ENCODE measurements around the gene IRGC.

The IRGC gene

DNA sequence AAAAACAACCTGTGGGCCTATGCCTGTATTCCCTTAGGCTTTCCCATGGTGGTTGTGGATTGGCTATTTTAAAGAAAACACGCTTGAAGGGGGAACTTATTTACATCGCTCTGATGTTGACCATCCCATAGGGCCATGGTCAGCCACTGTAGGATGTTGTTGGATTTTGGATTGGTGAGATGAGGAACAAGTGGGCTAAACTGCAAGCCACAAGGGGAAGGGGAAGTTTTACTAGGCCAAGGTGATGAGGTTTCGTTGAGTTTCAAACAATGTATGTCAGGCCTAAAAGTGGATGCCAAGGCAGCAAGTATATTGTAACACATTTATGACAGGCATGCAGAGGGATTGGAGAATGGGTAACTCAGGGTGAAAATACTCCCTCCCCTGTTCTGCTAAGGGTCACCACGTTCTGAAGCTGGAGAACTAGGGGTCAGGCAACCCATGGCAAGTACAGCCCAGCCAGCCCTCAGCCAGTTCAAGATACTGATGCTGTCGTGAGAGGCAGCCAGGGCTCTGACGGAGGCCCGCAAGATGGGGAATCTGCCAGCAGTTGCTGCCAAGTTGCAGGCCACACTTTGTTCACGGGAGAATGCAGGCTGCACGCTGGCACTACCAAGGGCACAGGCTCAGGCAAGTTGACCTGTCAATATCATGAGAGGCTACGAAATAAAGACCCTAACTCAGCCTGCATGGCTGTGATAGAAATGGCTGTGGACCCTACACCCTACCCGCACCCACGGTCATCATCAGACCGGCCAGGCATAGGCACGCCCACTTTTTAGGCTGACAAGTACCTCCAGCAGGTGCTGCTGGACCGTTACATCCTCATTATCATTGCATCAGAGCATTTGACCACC is 11.1 kb downstream of the IRGC start:
- DNase-seq: no peak

DNA sequence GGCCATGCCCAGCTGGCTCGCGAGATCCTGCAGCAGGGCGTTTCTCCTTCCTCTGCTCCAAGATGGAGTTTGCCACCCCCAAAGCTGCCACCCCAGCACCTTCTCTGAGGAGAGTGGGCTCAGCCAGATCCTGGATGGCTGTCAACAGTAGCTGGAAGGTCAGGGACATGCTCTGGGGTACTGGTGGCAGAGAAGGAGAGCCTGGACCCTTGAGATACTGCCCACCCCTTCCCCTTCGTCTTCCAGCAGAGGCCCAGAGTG is 11.6 kb downstream of the IRGC start:
- DNase-seq: no peak

DNA sequence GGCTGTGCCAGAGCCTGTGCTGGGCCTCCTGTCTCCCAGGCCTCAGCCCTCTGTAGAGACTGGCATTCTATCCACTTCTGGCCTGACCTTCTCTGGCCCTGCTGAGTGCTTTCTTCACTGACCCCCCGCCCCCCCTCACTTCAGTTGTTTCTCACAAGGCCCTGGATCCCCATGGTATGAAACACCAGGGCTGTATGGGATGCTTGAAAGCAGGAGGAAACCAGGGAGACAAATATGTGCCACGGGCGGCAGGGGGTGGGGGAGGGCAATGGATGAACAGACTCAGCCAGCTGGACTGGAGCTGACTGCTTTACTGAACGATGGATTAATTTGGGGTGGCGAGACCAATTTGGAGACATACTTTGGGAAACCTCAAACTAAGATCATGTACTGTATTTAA is 14.0 kb downstream of the IRGC start:
- DNase-seq: no peak

DNA sequence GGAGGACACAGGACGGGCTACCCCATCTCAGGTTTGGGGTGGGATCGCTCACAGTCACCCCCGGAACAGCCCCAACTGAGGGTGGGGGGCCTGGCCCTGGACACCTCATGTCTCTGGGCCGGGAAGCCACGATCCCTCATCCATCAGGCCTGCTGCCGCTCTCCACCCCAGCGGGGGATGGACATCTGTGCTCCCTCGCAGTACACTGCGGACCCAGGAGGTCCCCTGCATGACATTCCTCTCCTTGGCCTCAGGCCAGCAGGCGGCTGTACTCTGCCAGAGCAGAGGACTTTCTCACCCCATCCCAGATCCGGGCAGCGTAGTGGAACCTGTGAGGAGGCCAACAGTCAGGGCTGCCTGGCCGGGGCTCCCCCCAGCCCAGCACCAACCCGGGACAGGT is 15.5 kb downstream of the IRGC start:
- DNase-seq: no peak

DNA sequence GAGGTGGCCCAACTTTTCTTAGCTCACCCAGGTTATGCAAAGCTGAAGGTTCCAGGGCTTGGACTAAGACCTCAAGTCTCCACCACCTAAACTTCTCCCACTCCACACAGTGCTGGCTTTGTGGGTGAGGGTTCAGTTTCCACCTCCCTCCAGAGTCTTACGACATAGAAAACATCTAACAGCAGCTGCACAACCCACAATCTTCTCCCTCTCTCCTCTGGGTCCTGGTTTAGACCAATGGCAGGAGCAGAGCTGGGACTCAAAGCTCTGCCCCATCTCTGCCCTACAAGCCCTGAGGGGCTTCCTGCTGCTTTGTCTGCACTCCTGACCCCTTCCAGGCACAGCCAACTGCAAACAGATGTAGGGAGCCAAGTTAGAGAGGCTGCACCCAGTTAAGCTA is 16.0 kb downstream of the IRGC start:
- DNase-seq: no peak

DNA sequence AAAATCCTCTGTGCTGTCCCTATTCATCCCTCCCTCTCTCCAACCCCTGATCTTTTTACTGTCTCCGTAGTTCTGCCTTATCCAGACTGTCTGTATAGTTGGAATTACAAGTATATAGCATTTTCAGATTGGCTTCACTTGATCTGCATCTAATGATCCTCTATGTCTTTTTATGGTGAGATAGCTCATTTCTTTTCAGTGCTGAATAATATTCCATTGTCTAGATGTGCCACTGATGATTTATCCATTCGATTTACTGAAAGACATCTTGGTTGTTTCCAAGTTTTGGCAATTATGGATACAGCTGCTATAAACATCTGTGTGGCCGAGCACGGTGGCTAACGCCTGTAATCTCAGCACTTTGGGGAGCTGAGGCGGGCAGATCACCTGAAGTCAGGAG is 19.1 kb downstream of the IRGC start:
- DNase-seq: no peak

DNA sequence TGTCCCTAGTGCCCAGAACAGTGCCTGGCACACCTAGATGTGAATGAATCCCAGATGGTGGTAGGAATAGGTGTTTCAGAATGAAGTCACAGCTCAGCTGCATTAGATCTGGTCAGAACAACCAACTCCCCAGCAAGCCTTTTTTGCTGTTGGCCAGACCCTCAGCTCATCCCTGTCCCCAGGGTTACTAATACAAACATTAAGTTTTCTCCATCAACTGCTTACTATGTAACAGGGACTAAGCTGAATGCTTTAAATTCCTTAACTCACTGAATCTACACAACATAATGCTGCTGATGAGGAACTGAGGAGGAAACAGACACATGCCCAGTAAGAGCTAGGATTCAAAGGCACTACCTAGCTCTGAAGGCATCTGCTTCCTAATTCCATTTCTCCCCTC is 20.1 kb downstream of the IRGC start:
- no peak for DNase-seq

DNA sequence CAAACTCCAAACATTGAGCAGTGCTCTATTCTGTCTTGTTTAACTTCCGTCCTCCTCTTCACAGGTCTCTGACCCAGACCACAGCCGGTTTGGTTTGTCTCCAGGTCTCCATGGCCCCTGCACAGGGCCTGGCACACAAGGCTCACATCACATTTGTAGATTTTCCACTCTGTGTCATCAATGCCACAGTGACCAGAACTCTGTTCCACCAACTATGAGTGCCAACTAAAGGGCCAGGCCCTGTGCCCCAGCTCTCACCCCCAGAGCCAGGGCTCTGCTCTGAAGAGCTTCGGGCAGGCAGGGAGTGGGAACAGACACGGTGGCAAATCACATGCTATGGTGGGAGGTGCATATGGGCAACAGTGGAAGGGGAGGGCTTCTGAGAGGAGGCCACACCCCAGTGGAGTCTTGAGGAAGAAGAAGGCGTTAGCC is 22.9 kb downstream of the IRGC start:
- DNase-seq: no peak

DNA sequence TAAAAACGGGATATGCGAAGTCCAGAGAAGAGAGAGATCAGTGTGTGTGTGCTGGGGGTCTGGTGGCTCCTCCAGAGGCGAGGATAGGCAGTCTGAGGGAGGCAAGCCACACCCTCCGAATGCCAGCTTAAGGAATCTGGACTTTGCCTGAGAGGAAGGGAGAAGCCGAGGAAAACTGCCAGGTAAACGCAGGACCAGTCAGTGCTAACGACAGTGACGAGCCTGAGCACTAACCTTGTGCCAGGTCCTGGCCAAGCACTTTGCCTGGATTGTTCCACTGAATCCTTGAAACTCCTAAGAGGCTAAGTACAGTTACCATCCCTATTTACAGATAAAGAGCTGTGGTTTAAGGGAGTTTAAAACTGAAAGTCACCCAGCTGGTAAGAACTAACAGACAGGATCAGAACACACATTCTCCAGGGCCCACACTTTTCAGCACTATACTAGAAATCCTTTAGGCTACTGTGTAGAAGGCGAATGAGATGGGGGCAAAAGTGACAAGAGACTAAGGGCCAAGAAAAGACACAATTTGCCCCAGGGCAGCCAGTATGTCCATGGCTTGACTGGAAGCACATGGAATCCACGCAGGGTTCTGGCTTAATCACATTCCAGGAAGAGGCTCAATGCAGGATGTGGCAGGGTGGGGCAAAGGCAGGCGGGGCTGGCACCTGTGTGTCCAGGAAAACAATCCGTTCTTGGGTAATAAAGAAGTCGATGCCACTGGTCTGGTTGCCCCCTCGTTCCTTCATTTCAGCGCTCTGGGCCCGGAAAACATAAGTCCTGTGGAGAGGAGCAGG is 23.8 kb downstream of the IRGC start:
- DNase-seq: no peak

DNA sequence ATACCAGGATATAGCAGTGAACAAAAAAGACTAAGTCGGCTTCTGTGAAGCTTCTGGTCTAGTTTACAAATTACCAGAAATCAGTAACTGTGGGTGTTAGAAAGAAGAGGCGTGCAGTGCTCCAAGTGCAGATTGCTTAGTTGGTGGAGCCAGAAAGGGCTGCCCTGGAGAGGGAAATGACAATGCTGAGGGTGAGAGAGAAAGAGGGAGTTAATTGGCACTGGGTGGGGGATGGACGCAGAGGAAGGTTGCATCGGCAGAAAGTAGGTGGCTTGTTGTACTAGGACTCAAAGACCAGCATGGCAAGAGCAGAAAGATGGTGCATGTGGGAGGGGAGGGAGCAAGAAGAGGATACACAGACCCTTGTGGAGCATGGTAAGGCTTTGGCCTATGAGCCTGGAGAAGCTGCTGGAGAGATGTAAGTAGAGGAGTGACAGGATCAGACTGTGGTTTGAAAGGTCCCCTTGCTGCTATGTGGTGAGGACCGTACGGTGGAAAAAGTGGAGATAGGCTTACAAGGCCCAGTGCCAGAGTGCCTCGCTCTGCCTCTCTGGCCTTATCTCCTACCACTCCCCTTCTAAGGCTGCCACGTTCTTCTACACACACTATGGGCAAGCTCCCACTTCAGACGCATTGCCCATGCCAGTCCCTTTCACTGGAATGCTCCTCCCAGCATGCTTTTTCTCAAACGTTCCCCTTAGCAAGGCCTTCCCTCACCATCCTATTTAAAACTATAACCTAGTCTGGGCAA is 25.4 kb downstream of the IRGC start:
- no peak for DNase-seq

DNA sequence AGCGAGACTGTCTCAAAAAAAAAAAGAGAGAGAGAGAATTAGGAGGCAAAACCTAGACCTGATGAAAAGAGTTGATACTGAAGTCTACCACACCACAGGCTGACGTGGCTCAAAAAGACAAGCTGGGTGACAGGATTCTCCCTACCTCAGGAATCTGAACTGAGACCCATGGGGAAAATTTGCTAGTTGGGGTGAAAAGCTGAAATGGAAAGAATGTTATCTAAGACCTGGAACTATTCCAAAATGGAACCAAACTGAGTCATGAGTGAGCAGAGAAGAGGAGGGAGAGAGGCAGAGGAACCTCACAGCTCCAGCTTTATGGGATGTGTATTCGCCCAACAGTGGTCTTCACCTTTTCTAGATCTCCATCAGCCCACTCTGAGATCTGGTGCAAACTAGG is 27.2 kb downstream of the IRGC start:
- no peak for DNase-seq

DNA sequence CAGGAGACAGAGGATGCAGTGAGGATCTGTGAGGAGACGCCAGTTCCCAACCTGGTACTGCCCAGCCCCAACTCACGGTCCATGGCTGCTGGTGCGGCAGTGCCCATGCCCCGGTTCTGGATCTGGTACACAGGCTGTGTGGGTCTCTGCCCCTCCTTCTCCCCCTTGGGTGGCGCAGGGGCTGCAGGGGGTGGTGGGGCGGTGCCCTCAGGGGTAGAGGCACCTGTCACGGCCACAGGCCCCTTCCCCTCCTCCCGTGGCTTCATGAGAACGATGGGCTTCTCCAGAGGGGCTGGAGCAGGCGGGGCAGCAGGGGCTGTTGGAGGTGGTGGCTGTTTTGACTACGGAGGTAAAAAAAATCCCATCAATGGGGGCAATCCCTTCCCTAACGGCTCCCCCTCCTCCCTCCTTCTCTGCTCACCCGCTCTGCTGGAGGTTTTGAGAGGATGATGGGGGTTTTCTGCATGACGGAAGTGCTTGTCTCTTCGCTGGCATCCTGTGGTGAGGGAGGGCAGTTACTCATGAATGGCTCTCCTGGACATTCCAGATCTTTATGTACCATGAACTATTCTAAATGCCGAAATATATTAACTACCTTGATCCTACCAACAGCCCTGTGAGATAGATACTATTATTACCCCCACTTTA is 31.8 kb downstream of the IRGC start:
- no peak for DNase-seq

DNA sequence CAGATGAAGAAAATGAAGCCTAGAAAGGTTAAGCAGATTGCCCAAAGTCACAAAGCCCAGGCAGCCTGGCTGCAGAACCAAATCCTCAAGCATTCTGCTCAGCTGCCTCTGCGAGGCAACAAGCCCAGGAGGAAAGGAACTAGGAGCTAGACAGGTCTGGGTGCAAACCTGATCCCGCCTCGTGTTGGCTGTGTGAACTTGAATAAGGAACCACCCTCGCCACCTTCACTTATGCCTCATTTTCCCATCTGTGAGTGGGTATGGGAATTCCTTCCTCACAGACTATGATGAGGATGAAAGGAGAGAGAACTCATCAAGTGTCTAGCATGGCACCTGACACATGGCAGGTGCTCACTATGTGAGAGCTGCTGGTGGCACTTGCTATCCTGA is 32.3 kb downstream of the IRGC start:
- no peak for DNase-seq

DNA sequence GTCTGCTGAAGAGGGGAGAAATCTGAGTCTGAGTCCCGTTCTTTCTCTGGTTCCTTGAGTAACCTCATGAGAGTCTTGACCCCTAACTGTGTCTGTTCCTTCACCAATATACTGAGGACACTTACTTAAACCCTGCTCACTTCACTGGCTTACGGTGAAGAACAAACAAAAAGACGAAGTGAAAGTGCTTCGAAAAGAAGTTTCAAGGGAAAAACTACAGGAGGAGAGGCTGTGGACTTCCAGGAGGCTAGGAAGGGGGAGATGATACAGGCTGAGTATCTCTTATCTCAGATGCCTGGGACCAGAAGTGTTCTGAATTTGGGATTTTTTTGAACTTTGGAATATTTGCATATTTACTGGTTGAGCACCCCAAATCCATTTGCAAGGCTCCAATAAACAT is 32.8 kb downstream of the IRGC start:
- no peak for DNase-seq

DNA sequence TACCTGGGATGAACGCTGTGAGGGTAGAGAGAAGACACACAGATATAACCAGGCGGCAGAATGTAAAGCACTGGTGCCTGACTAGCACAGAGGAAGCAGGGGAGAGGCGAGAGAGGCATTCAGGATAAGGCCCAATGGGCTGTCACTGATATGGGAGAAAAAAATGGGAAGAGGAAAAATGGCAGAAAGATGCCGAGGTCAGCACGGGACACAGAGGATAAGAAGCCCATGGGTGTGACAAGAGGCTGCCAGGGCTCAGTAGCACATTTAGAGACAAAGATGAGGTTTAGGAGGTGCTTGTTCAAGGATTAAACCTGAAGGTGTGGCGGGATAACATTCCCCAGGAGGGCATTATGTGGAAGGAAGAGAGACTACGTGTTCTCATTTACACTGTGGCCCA is 33.3 kb downstream of the IRGC start:
- no peak for DNase-seq

DNA sequence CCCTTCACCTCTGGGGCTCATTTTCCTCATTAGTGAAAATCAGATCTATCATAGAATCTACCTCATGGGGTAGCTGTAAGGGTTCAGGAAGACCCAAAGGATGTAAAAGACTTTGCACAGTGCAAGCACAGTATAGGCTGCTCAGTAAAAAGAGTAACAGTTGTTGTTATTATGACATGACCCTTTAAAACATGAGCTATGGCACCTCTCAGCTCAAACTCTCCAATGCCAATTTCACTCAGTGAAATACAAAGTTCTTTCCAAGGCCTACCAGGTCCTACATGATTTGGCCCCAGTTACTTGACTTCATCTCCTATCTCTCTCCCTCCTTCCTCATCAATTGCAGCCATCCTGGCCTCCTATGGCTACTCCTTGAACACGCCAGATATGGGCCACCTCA is 34.0 kb downstream of the IRGC start:
- no peak for DNase-seq

DNA sequence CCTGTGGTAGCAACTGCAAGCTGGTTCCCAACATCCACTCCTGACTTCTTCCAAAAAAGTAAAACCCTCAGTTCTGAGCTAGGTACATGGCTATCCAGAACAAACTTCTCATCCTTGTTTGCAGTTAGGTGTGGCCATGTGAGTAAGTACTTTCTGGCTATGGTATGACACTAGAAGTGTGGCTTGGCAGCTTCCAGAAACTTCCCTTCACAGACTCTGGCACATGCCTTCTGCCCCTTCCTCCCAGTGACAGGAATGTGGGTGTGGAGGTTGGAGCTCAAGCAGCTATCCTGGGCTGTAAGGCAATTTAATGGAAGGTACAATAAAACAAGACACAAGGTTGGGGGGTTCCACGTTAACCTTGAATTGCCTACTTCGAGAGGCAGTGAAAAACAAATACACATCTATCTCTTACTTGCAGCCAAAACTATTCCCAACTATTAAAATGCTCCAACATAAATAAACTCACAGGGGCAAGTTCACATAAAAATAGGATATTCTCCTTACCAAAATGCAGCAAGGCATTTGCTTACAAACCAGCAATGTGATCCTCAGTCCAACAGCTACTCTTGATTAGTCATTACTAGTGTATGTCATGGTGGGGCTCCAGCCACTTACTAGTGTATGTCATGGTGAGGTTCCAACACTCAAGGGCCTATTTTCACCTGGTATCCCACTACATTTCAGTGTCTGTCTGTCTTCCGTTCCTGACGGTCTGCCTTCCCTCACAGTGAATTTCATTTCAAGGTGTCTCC is 35.8 kb downstream of the IRGC start:
- DNase-seq: no peak

DNA sequence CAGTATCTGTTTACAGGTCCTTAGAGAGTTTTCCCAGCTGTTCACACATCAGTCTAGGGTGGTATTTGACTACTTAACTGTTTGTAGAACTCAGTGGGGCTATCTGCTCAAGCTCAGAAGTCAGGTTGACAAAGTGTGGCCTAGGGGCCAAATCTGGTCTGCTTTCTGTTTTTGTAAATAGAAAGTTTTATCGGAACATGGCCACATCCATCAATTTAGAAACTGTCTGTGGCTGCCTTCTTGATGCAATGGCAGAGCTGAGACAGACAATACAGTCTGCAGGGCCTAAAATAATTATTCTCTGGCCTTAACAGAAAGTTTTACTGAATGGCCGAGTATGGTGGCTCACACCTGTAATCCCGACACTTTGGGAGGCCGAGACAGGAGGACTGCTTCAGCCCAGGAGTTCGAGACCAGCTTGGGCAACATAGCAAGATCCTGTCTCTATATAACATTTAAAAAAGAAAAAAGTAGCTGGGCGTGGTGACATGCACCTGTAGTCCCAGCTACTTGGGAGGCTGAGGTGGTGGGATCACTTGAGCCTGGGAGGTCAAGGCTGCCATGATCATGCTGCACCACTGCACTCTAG is 36.5 kb downstream of the IRGC start:
- no peak for DNase-seq

DNA sequence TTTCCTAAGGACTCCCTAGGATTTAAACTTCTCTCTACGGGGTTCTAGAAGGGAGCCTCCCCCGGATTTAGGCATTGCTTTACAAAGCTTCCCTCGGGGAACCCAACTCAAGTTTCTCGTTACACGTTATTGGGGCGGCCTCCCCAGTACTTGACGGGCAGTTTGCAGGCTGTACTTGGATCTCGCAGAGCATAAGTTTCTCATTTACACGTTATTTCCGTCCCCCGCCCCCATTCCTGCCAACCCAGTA is 38.3 kb downstream of the IRGC start:
- no peak for DNase-seq

DNA sequence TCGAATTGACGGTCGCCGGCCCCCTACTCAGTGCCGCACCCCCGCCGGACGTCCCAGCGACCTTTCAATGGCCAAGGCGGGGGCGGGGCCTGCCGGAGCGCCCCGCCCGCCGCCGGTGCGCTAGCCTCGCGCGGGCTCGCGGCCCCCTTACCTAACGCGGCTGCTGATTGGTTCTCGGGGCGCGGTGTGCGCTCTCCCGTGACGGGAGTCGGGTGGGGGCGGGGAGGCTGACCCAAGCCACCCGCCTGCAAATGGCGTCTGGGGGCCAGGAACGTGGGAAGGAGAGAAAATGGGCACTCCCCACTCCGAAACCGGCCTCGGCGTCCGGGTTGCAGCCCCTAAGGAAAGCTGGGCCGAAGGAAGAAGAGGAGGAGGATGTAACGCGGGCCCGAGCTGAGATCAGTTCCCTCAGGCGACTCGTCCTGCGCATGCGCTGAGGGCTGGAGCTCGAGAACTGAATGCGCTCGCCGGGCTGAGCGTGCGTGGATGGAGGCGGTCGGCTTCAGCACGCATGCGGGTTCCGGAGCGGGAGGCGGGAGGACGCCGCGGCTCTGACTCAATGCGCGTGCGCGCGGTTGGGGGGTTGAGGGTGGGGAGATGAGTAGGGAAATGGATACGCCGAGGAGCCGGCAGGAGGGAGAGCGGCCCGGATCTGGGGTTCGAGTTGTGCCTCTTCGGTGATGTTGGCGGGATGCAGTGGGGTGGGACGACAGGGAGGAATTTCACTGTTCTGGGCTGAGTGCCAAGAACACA is 38.8 kb downstream of the IRGC start, which contains the start of gene SMG9:
SMG9 (minus strand) TSS at position 460 of the 753 bp plus-strand sequence. CDS start 4,221 bp downstream, outside the sequence.
- peak; percentile 95 for DNase-seq

DNA sequence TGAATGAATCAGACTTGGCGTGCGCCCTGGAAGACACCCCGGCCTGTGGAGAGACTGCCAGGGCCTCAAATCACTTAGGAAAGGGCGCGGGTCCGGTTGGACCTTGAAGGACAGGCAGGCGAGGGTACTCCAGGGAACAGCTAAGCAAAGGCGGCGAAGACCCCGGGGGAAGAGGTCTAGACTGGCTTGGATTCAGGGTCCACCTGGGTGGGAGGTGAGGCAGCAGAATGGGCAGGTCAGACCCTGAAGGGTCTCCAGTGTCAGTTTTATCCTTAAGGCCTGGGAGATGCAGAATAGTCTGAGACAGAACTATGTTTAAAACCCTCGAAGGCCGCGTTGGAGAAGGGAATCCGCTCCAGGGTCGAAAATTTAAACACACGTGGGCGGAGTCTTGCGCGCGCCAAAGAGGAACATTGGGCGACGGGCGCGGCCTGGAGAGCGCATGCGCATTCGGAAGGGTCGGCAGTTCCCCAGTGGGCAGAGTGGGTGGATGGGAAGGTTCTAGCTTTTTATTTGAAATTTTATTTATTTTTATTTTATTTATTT is 39.5 kb downstream of the IRGC start:
- DNase-seq: peak; percentile 80
